Activated CD4-positive, alpha-beta T cell treated with anti-CD3 and anti-CD28 coated beads for 36 hours (primary cell): ENCODE data around the gene RNPEPL1. TPM values are rescaled to one million over a fixed set of nuclear protein-coding genes. Genes with fewer than 3 reads are reported as not detected.

Source experiments
- ATAC-seq: fragments of 200-7000 bp; cut with Tn5 transposase; one replicate; pipeline ENCODE4 v1.10.0; 2021; ENCODE audit warnings: mild to moderate bottlenecking, moderate library complexity
- CTCF ChIA-PET: fragments of 350-600 bp; sonication (Branson Sonifier 250); formaldehyde crosslinking; loops from one replicate; lab custom pipeline; 2021; ENCODE audit warnings: antibody characterized with exemption; lab: Charles Lee
- POLR2A ChIA-PET: fragments of 350-600 bp; sonication (Branson Sonifier 250); formaldehyde crosslinking; loops from one replicate; lab custom pipeline; 2021; ENCODE audit warnings: antibody characterized with exemption, inconsistent platforms; lab: Charles Lee
- DNase-seq: peaks from one replicate; pipeline ENCODE4 v3.0.0-alpha.2; 2020
- H3K27ac Mint-ChIP-seq: one replicate; pipeline ENCODE4 v1.8.0; 2021; ENCODE audit warnings: mixed read lengths
- H3K27me3 Mint-ChIP-seq: one replicate; pipeline ENCODE4 v1.8.0; 2021; ENCODE audit warnings: mixed read lengths
- H3K36me3 Mint-ChIP-seq: one replicate; pipeline ENCODE4 v1.8.0; 2021; ENCODE audit warnings: low read depth, mixed read lengths
- H3K4me1 Mint-ChIP-seq: one replicate; pipeline ENCODE4 v1.8.0; 2021; ENCODE audit warnings: mixed read lengths
- H3K4me3 Mint-ChIP-seq: one replicate; pipeline ENCODE4 v1.8.0; 2021; ENCODE audit warnings: mild to moderate bottlenecking, moderate library complexity, mixed read lengths
- H3K9me3 Mint-ChIP-seq: one replicate; pipeline ENCODE4 v1.8.0; 2021; ENCODE audit warnings: low read depth, mixed read lengths
- intact Hi-C, 2 experiments: fragments of 100-400 bp; cut with DNase I in 1 of 2; cut with micrococcal nuclease in 1 of 2; formaldehyde crosslinking; loops; one replicate each; pipeline versions ENCODE4 v1.14.2 to v1.15.1; 2022 to 2024; cut with DNase I, micrococcal nuclease
- total RNA-seq, 2 experiments: library from RNA; stranded (reverse); gene quantifications; one replicate each; pipeline ENCODE4 v1.2.3, GENCODE V29; 2021

Gene RNPEPL1
- total RNA-seq, 2 experiments from 2014 or later: 35.7 to 43.8 TPM

DNA sequence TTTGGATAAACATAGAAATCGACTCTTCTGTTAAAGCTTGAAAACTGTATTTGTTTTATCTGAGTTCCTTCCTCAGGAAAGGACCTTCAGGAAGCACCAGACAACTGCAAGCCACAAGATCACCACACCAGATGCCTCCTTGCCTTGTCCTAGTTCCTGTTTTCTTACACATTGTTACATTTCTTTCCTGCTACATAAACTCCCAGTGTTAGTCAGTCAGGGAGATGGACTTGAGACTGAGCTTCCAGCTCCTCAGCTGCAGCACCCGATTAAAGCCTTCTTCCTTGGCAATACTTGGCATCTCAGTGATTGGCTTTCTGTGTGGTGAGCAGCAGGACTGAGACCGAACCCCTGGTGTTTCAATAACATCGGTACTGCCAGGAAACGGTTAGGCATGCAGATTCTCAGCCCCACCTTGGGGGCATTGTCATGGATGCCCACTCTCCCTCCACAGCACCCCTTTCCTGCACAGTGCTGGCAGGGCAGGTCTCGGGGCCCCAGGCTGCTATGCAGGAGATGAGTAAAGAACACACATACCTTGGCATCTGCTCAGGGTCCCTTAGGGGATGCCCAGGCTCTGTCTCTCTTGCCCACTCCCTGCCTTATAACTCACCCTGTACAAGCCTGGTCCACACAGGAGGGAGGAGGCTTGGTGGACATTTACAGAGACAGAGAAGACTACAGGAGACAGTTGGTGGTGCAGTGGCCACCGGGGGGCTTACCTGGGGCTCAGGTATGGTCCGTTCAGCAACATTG lies 43.1 kb upstream of the RNPEPL1 start:
- ATAC-seq (no peak), DNase-seq (no peak)
- peaks cover 3% of the 10 kb centered on the region for H3K4me1 Mint-ChIP-seq
- H3K36me3 Mint-ChIP-seq: peaks cover 72% of the 10 kb centered on the region
- CTCF ChIA-PET: interaction anchor here (0.7 to 0.8 kb wide), 2 partner anchors 11 kb away, joined by 3 read pairs; no protein-coding TSS in a partner anchor
- POLR2A ChIA-PET: no interaction called here
- peaks cover 3% of the 10 kb centered on the region for H3K27me3 Mint-ChIP-seq
- no peak overlapping the region for H3K27ac Mint-ChIP-seq
- H3K9me3 Mint-ChIP-seq: peaks cover 22% of the 10 kb centered on the region
- intact Hi-C loops: no loop called here
- H3K4me3 Mint-ChIP-seq: no peak overlapping the region

DNA sequence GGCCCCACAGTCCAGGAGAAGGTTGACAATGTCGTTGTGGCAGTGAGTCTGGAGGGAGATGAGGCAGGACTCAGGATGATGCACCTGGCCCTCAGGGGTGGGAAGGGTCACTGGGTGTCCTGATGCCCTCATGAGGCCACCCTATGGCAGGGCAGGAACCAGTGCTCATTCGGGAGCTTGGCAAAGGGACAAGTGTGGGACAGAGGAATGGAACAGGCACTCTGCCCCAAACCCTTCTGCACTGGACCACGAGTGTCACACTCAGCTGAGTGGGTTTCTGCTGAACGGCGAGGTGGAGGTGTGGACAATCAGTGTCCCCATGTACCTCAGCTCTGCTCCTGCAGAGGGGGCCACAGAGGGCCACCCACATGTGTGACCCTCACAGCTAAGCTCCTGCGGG lies 42.5 kb upstream of the RNPEPL1 start:
- Mint-ChIP-seq H3K36me3 (peaks cover 75% of the 10 kb centered on the region), H3K4me1 (peaks cover under 1% of the 10 kb centered on the region), H3K27ac (no peak overlapping the region), H3K27me3 (peaks cover under 1% of the 10 kb centered on the region), H3K9me3 (peaks cover 22% of the 10 kb centered on the region), H3K4me3 (no peak overlapping the region)
- CTCF ChIA-PET: interaction anchor here (0.7 kb wide), 1 partner anchor 11 kb away, joined by 3 read pairs; no protein-coding TSS in a partner anchor
- POLR2A ChIA-PET: no interaction called here
- ATAC-seq (no peak), DNase-seq (no peak)
- intact Hi-C loops: no loop called here

DNA sequence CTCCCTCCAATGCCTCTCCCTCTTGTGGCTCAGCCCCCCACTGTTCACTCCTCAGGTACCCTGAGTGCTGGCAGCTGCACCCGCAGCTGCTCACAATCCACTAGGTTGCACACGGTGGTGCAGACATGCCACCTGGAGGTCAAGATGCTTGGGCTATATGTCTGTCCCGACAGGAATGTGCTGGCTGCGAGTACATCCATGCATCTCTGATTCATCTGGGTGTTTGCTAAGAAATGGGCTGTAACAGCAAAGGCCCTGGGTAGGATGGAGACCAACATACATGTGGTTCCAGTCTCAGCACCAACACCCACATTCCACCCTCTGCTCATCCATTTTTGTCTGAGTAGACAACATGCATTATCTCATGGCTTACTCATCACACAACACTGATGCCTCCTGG lies 41.8 kb upstream of the RNPEPL1 start:
- no peaks in the 10 kb centered on the region for H3K27me3 Mint-ChIP-seq
- CTCF ChIA-PET: no interaction called here

DNA sequence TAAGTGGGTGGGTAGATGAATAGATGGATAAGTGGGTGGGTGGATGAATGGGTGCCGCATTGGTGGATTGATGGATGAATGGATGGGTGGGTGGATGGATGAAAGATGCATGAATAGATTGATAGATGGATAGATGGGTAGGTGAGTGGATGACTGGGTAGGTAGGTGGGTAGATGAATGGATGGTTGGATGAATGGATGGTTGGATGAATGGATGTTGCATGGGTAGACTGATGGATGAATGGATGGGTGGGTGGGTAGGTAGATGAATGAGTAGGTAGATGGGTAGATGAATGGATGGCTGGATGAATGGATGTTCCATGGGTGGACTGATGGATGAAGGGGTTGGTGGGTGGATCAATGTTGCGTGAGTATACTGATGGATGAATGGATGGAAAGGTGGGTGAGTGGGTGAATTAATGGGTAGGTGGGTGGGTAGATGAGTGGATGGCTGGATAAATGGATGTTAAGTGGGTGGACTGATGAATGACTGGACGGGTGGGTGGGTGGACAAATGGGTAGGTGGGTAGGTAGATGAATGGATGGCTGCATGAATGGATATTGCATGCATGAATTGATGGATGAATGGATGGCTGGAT lies 41.0 kb upstream of the RNPEPL1 start:
- H3K27ac Mint-ChIP-seq: no peak overlapping the region
- peaks cover 36% of the 10 kb centered on the region for H3K9me3 Mint-ChIP-seq

More for the DNA sequence above, 41.8 kb upstream of the RNPEPL1 start:
- Mint-ChIP-seq H3K4me3 (no peak overlapping the region), H3K36me3 (peaks cover 82% of the 10 kb centered on the region), H3K27ac (no peak overlapping the region), H3K4me1 (no peaks in the 10 kb centered on the region), H3K9me3 (peaks cover 29% of the 10 kb centered on the region)
- DNase-seq: no peak
- intact Hi-C loops: no loop called here
- no peak for ATAC-seq
- POLR2A ChIA-PET: no interaction called here

DNA sequence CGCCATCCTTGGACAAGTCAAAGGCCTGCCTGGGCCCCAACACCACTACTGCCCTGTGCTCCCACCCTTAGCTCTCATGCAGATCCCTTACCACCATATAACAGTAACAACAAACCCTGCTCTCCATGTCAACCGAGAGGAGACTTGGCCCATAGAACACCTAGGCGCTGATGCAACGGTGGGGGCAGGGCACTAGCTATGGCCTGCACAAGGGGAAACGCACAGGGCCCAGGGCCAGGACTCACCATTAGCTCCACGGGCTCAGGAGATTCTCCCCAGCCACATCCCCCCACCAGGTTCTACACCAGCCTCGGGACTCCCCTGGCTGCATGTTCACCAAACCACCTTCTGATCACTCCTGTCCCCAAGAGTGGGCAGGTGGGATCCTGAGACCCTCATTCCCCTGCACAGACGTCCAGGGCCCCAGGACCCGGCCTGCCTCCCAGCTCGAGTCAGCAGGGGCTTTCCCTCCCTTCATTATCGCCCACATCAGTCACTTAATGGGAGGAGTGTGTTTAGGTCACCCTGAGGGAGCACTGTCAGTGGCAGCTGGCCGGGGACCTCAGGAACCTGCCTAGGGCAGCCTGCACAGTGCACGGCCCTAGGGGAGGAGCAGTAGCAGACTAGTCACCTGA lies 39.8 kb upstream of the RNPEPL1 start:
- DNase-seq: no peak
- ChIA-PET POLR2A (interaction anchor here (0.5 kb wide), 1 partner anchor 501 kb away, joined by 3 read pairs; no protein-coding TSS in a partner anchor), CTCF (interaction anchor here (1.0 kb wide), 1 partner anchor 14 kb away, joined by 3 read pairs; no protein-coding TSS in a partner anchor)
- Mint-ChIP-seq H3K27me3 (no peaks in the 10 kb centered on the region), H3K36me3 (peaks cover 84% of the 10 kb centered on the region), H3K4me1 (no peaks in the 10 kb centered on the region), H3K27ac (no peak overlapping the region), H3K4me3 (no peak overlapping the region), H3K9me3 (peaks cover 39% of the 10 kb centered on the region)
- ATAC-seq: no peak
- intact Hi-C loops: no loop called here

More for the DNA sequence above, 41.0 kb upstream of the RNPEPL1 start:
- Mint-ChIP-seq H3K36me3 (peaks cover 82% of the 10 kb centered on the region), H3K27me3 (no peaks in the 10 kb centered on the region), H3K4me1 (no peaks in the 10 kb centered on the region), H3K4me3 (no peak overlapping the region)
- ChIA-PET POLR2A (no interaction called here), CTCF (no interaction called here)
- intact Hi-C loops: no loop called here
- ATAC-seq (no peak), DNase-seq (no peak)

DNA sequence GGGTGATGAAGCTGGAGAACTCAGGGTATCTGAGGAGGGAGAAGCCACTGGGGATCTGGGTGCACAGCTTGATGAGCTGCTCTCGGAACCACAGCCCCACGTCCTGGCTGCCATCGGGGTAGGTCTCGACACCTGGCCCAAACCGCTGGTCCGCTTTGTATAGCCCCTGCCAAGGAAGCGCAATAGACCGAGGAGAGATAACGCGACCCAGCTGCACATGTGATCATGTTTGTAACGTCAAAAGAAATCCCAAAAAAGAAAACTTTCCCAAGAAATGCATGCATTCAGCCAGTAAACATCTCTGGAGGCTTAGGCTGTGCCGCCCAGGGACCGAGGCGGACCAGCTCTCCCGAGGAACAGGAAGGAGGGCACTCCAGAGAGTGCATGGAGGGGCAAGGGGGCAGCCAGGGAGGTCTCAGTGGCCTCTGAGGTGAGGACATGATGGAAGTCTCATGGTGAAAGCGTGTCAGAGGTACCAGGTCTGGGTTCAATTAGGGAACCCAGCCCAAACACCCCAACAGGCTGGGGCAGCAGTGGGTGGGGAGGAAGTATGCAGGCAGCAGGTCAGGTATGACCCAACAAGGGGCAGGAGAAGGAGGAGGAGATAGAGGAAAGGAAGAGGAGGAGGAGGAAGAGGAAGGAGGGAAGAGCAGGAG lies 38.8 kb upstream of the RNPEPL1 start:
- POLR2A ChIA-PET: no interaction called here
- intact Hi-C loops: no loop called here
- Mint-ChIP-seq H3K36me3 (peaks cover 85% of the 10 kb centered on the region), H3K4me3 (no peak overlapping the region), H3K9me3 (peaks cover 41% of the 10 kb centered on the region), H3K27me3 (no peaks in the 10 kb centered on the region), H3K27ac (no peak overlapping the region), H3K4me1 (no peaks in the 10 kb centered on the region)
- ATAC-seq: no peak
- DNase-seq: no peak
- CTCF ChIA-PET: interaction anchor here (1.0 kb wide), 1 partner anchor 15 kb away, joined by 3 read pairs; no protein-coding TSS in a partner anchor

DNA sequence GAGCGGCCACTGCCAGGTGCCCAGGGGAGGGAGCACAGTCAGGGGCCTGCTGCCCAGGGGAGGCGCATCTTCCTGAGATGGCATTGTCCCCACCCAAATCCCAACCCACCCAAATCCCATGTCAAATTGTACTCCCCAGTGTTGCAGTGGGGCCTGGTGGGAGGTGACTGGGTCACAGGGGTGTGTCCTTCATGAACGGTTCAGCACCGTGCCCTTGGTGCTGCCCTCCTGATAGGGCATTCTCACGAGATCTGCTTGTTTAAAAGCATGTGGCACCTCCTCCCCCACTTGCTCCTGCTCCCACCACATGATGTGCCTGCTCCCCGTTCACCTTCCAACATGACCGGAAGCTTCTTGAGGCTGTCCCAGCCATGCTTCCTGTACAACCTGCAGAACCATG lies 38.1 kb upstream of the RNPEPL1 start:
- no peak overlapping the region for H3K4me3 Mint-ChIP-seq
- peaks cover 85% of the 10 kb centered on the region for H3K36me3 Mint-ChIP-seq
- ChIA-PET POLR2A (no interaction called here), CTCF (interaction anchor here (0.6 kb wide), 1 partner anchor 538 kb away, joined by 3 read pairs; no protein-coding TSS in a partner anchor)
- H3K27me3 Mint-ChIP-seq: no peaks in the 10 kb centered on the region
- peaks cover 36% of the 10 kb centered on the region for H3K9me3 Mint-ChIP-seq
- intact Hi-C loops: no loop called here
- H3K27ac Mint-ChIP-seq: no peak overlapping the region
- DNase-seq (no peak), ATAC-seq (no peak)
- H3K4me1 Mint-ChIP-seq: no peaks in the 10 kb centered on the region

DNA sequence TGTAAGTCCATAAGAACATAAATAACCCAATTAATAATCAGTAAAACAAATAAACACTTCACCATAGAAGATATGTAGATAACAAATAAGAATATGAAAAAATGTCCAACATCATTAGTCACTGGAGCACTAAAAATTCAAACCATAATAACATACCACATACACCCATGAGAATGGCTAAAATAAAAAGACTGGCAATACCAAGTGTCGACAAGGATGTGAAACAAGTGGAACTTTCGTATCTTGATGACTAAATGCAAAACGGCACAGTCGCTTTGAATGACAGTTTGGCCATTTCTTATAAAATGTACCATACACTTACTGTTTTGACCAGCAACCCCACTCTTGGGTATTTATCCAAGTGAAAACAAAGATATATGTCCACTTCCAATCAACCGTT lies 37.2 kb upstream of the RNPEPL1 start:
- CTCF ChIA-PET: no interaction called here
- Mint-ChIP-seq H3K4me1 (no peaks in the 10 kb centered on the region), H3K4me3 (no peak overlapping the region), H3K36me3 (peaks cover 81% of the 10 kb centered on the region), H3K9me3 (peaks cover 31% of the 10 kb centered on the region), H3K27ac (no peak overlapping the region), H3K27me3 (no peaks in the 10 kb centered on the region)
- DNase-seq: no peak
- intact Hi-C loops: no loop called here
- POLR2A ChIA-PET: no interaction called here
- ATAC-seq: no peak

DNA sequence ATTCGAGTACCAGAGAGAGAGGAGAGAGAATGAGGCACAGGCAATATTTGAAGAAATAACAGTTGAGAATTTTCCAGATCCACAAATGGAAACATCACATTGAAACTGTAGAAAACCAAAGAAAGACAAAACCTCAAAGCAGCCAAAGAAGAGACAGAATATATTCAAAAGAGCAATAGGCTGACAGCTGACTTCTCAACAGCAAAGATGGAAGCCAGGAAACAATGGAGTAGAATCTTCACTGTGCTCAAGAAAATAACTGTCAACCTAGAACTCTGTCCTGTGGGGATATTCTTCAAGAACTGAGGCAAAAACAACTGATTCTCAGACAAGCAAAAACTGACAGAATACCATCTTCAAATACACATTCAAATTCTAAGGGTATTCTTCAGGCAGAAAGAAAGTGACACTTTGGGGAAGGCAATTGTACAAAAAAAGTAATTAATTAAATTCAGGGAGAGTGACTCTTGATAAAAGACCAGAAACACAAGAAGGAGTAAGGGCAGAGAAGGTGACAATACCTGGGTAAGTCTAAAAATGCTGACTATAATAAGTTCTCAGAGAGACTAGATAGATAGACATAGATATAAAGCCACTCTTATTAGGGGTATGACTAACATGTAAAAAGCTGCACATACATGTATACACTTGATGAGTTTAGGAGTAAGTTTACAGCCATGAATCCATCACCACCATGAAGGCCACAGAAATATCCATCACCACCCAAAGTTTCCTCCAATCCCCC lies 36.1 kb upstream of the RNPEPL1 start:
- ATAC-seq: no peak
- H3K4me1 Mint-ChIP-seq: peaks cover under 1% of the 10 kb centered on the region
- H3K4me3 Mint-ChIP-seq: no peak overlapping the region
- DNase-seq: no peak
- ChIA-PET CTCF (no interaction called here), POLR2A (no interaction called here)
- H3K27ac Mint-ChIP-seq: no peak overlapping the region
- H3K27me3 Mint-ChIP-seq: no peaks in the 10 kb centered on the region
- peaks cover 25% of the 10 kb centered on the region for H3K9me3 Mint-ChIP-seq
- peaks cover 71% of the 10 kb centered on the region for H3K36me3 Mint-ChIP-seq
- intact Hi-C loops: no loop called here

DNA sequence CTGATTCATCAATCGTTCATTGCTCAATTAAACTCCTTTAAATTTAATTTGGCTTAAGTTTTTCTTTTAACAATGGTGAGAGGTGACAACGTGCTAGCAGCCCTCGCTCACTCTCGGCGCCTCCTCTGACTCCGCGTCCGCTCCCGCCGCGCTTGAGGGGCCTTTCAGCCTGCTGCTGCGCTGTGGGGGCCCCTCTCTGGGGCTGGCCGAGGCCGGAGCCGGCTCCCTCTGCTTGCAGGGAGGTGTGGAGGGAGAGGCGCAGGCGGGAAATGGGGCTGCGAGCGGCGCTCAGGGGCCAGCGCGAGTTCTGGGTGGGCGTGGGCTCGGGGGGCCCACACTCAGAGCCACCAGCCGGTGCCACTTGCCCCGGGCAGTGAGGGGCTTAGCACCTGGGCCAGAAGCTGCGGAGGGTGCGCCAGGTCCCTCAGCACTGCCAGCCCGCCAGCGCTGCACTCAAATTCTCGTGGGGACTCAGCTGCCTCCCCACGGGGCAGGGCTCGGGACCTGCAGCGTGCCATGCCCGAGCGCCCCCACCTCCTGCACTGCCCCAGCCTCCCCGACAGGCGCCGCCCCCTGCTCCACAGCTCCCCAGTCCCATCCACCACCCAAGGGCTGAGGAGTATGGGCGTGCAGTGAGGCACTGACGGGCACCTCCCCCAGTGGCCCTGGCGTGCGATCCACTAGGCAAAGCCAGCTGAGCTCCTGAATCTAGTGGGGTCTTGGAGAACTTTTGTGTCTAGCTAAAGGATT lies 30.1 kb upstream of the RNPEPL1 start:
- no peak for ATAC-seq
- no peak for DNase-seq
- Mint-ChIP-seq H3K9me3 (peaks cover 3% of the 10 kb centered on the region), H3K36me3 (peaks cover 48% of the 10 kb centered on the region), H3K4me3 (no peak overlapping the region), H3K27ac (no peak overlapping the region), H3K4me1 (peaks cover 3% of the 10 kb centered on the region), H3K27me3 (no peaks in the 10 kb centered on the region)
- POLR2A ChIA-PET: no interaction called here
- CTCF ChIA-PET: no interaction called here
- intact Hi-C loops: no loop called here
